Spinal cord (tissue), 10 donors: Measurements from ENCODE around the gene ARL6IP5. TPM values are rescaled to one million over a fixed set of nuclear protein-coding genes. Genes with fewer than 3 reads are reported as not detected.

Source experiments
- DNase-seq, 6 donors: peaks; one replicate each; pipeline versions ENCODE4 v3.0.0 to v3.0.0-alpha.2; 2013 to 2015; ENCODE audit warnings: low spot score in 6 of 6, low read depth in 4 of 6
- H3K27ac ChIP-seq: one replicate; pipeline ENCODE4 v1.5.1; 2013; ENCODE audit warnings: low read depth, low read length, control low read depth
- H3K27me3 ChIP-seq: one replicate; pipeline ENCODE4 v1.6.1; 2013; ENCODE audit warnings: low read length; ENCODE audit not compliant: control insufficient read depth, insufficient read depth
- H3K36me3 ChIP-seq: one replicate; pipeline ENCODE4 v1.6.1; 2013; ENCODE audit warnings: low read length; ENCODE audit not compliant: control insufficient read depth, insufficient read depth
- H3K4me1 ChIP-seq: one replicate; pipeline ENCODE4 v1.6.1; 2013; ENCODE audit warnings: low read length; ENCODE audit not compliant: control insufficient read depth, insufficient read depth
- H3K4me3 ChIP-seq: one replicate; pipeline ENCODE4 v1.5.1; 2013; ENCODE audit warnings: low read depth, low read length, control low read depth
- H3K9me3 ChIP-seq: one replicate; pipeline ENCODE4 v1.6.1; 2013; ENCODE audit warnings: low read length; ENCODE audit not compliant: control insufficient read depth, insufficient read depth
- whole genome bisulfite sequencing: methylation state at CpG from one replicate; pipeline ENCODE4 v1.1.5; 2013; ENCODE audit warnings: missing lambda C conversion rate; ENCODE audit not compliant: insufficient coverage; 5-methylcytosine and 5-hydroxymethylcytosine counted together
- polyA plus RNA-seq, 2 donors: library from polyadenylated mRNA; unstranded; fragments of 120-200 nt; gene quantifications; one replicate each; pipeline ENCODE4 v1.2.1, GENCODE V29; 2013; ENCODE audit not compliant: insufficient read length in 2 of 2
- total RNA-seq, 2 donors: library from RNA; depleted of rRNA in 1 of 2; stranded (reverse); fragments of 120-200 nt in 1 of 2; fragments of >200 nt in 1 of 2; gene quantifications; one replicate each; pipeline versions ENCODE4 v1.2.3 to v1.2.4, GENCODE V29; 2013 to 2014
- donor health status: healthy.

ARL6IP5 gene
- total and polyA plus RNA-seq, 4 donors: 101 to 160 (median 126) TPM

DNA sequence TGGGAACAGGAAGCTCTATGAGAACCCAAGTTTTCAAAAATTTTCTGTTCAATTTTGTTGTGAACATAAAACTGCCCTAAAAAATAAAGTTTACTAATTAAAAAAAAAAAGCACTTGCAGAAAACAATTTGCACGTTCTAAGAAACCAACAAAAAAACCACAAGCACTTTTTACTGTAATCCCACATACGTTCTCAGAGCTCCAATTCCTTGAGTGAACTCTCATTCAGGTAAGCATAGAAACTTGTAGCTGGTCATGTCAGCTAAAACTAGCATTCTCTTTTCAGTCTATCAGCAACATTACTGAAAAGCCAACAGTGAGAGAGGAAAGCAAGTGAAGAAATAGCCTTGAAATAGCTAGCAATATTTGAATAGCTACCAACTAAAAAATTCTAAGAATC, 21.1 kb upstream of the ARL6IP5 start:
- 100% methylated on average over 1 of the region's 2 CpGs for WGBS
- no peaks in the 10 kb centered on the region for H3K4me1 ChIP-seq
- no peaks in the 10 kb centered on the region for H3K27me3 ChIP-seq
- no peak for DNase-seq
- H3K27ac ChIP-seq: no peak overlapping the region
- H3K36me3 ChIP-seq: peaks cover 3% of the 10 kb centered on the region
- no peaks in the 10 kb centered on the region for H3K9me3 ChIP-seq
- no peak overlapping the region for H3K4me3 ChIP-seq

DNA sequence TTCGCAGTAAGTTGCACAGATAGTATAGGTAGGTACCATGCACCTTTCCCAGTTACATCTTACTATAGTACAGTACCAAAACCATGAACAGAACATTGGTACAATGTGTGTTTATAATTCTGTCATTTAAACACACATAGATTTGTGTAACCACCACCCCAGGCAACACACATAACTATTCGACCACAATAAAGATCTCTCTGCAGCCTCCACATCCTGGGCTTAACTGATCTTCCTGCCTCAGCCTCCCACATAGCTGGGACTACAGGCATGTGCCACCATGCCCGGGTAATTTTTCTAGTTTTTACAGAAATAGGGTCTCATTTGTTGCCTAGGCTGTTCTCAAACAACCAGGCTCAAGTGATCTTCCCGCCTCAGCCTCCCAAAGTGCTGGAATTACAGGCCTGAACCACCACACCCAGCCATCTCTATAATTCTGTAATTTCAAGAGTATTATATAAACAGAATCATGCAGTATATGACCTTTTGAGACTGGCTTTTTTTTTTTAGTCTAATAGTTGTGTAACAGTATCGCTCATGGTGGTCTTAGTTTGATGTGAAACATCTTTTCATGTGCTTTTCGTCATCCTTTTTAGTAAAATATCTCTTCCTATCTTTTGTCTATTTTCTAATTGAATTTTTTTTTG, 19.3 kb upstream of the ARL6IP5 start:
- Histone ChIP-seq H3K9me3 (no peaks in the 10 kb centered on the region), H3K36me3 (peaks cover 3% of the 10 kb centered on the region), H3K4me1 (no peaks in the 10 kb centered on the region), H3K27ac (no peak overlapping the region), H3K4me3 (no peak overlapping the region), H3K27me3 (no peaks in the 10 kb centered on the region)
- no peak for DNase-seq
- WGBS: 86% methylated on average over 2 of the region's 6 CpGs

DNA sequence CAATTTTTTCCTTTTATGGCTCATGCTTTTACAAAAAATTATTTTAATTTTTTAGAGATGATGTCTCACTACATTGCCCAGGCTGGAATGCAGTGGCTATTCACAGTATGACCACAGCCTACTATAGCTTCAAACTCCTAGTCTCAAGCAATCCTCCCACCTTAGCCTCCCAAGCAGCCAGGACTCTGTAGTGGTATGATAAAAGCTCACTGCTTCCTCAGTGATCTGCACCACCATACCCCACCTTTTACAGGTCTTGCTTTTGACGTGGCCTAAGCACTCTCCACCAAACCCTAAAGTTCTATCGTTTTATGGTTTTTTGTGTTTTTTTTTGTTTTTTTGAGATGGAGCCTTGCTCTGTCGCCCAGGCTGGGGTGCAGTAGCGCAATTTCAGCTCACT, 18.6 kb upstream of the ARL6IP5 start:
- no CpG with 5 or more reads among the region's 4 CpGs for WGBS
- no peaks in the 10 kb centered on the region for H3K9me3 ChIP-seq
- peaks cover 7% of the 10 kb centered on the region for H3K36me3 ChIP-seq
- H3K27ac ChIP-seq: no peak overlapping the region
- no peak for DNase-seq
- no peaks in the 10 kb centered on the region for H3K4me1 ChIP-seq
- no peak overlapping the region for H3K4me3 ChIP-seq
- no peaks in the 10 kb centered on the region for H3K27me3 ChIP-seq

DNA sequence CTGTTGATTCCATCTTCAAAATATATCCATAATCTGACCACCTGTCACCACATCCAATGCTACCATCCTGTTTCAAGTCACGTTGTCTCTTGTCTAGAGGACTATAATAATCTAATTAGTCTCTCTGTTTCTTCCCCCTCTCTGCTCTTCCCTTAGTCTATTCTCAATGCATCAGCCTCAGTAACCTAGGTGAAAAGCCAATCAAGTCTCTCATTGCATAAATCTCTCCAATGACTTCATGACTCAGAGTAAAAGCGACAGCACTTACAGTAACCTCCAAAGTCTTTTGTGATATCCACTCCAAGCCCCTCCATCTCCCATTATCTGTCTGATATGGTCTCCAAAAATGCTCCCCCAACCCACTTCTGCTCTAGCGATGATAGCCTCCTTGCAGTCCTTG, 11.8 kb upstream of the ARL6IP5 start:
- H3K27me3 ChIP-seq: no peaks in the 10 kb centered on the region
- peaks cover 7% of the 10 kb centered on the region for H3K36me3 ChIP-seq
- no peak overlapping the region for H3K4me3 ChIP-seq
- DNase-seq: no peak
- H3K4me1 ChIP-seq: no peaks in the 10 kb centered on the region
- H3K9me3 ChIP-seq: no peaks in the 10 kb centered on the region
- no peak overlapping the region for H3K27ac ChIP-seq
- 98% methylated on average over 3 of the region's 3 CpGs for WGBS

- peak in 2 of 6 donors; percentile 50 to 56 for DNase-seq
- H3K27me3 ChIP-seq: no peaks in the 10 kb centered on the region
- H3K4me3 ChIP-seq: peak overlapping the region; percentile 61
- H3K36me3 ChIP-seq: no peaks in the 10 kb centered on the region
- H3K4me1 ChIP-seq: peaks cover under 1% of the 10 kb centered on the region
- H3K9me3 ChIP-seq: no peaks in the 10 kb centered on the region
- 0% methylated on average over 11 of the region's 29 CpGs for WGBS
- H3K27ac ChIP-seq: peak overlapping the region; percentile 44
Measured at GRCh38 chr3:69079269-69080159, 5.2 kb upstream of the ARL6IP5 start.

DNA sequence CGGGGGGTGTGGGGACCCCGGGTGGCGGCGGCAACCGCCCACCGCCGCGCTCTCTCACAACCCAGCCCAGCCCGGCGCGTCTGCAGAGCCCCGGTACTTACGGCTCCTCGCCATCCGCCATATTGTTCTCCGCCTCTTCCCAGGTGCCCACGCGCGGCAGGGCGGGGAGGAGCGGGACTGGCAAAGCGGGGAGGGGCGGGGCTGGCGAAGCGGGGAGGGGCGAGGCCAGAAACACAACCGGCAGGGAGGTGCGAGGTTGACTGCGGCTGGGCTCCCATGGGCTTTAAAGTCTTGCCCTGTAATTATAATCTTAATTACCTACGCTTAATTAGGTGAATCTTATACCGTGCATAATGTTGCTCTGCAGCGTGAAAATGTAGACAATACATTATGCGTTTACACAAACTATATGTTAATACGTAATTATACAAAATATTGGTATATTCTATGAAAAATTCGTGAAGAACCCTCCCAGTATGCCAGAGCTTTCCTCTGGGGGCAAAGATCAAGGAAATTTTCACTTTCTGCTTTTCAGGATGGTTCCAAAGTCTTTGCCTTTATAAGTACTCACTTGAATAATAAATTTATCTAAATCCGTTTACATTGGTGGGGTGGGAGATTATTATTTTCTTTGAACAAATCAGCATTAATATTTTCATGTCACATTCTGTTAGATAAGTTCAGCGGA, 4.4 kb upstream of the ARL6IP5 start, which contains the start of gene UBA3:
TSS of gene UBA3 (minus strand) at position 133 of the 688 bp plus-strand sequence. CDS start at position 121, 12 bp downstream.
- peaks cover 3% of the 10 kb centered on the region for H3K4me1 ChIP-seq
- peak within 1 kb of the TSS; percentile 44 for H3K27ac ChIP-seq
- WGBS: 0% methylated on average over 22 of the region's 37 CpGs
- H3K36me3 ChIP-seq: no peaks in the 10 kb centered on the region
- no peaks in the 10 kb centered on the region for H3K9me3 ChIP-seq
- peak within 1 kb of the TSS; percentile 61 for H3K4me3 ChIP-seq
- H3K27me3 ChIP-seq: no peaks in the 10 kb centered on the region
- peak in 5 of 6 donors; percentile 72 to 97 (median 86) for DNase-seq

GRCh38 chr3:69081583-69082262, 3.0 kb upstream of the ARL6IP5 start:
- Histone ChIP-seq H3K4me3 (no peak overlapping the region), H3K36me3 (no peaks in the 10 kb centered on the region), H3K9me3 (no peaks in the 10 kb centered on the region), H3K27me3 (no peaks in the 10 kb centered on the region), H3K4me1 (peaks cover 12% of the 10 kb centered on the region), H3K27ac (no peak overlapping the region)
- WGBS: 91% methylated on average over 3 of the region's 5 CpGs
- DNase-seq: no peak

- H3K36me3 ChIP-seq: no peaks in the 10 kb centered on the region
- no peaks in the 10 kb centered on the region for H3K27me3 ChIP-seq
- H3K4me3 ChIP-seq: no peak overlapping the region
- peaks cover 19% of the 10 kb centered on the region for H3K4me1 ChIP-seq
- no peak overlapping the region for H3K27ac ChIP-seq
- WGBS: no CpG with 5 or more reads among the region's 2 CpGs
- no peak for DNase-seq
- no peaks in the 10 kb centered on the region for H3K9me3 ChIP-seq
Measured at GRCh38 chr3:69082361-69082760, 2.4 kb upstream of the ARL6IP5 start.

DNA sequence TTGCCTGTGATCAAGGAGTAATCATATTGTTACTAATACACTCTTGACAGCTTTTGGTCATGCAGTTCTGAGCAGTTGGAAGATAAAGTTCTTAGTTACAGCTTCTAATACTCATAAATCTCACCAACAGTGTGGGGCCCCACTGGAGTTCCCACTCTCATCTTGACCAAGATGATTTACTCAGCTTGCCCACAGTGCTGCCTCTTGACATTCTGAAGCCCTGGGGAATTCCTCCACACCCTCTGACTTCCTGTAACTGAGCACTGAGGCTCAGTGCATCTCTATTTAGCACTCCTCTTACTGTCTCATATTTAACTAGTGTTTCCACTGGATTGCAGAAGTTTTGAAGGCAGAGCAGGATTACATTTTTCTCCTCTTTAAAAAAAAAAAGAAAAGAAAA, 1.9 kb upstream of the ARL6IP5 start:
- Histone ChIP-seq H3K9me3 (no peaks in the 10 kb centered on the region), H3K27ac (no peak overlapping the region), H3K36me3 (no peaks in the 10 kb centered on the region), H3K4me1 (peaks cover 20% of the 10 kb centered on the region), H3K27me3 (no peaks in the 10 kb centered on the region), H3K4me3 (no peak overlapping the region)
- DNase-seq: peak in 1 of 6 donors; percentile 51
